Ishikawa (cell line): ENCODE results near the gene MARCKS.

ENCODE experiments used
- CEBPB ChIP-seq: IDR thresholded peaks from 2 replicates; pipeline ENCODE4 v1.6.1; 2012
- CREB1 ChIP-seq: IDR thresholded peaks from 2 replicates; pipeline ENCODE4 v1.6.1; 2012; ENCODE audit warnings: low read depth
- EGR1 ChIP-seq: IDR thresholded peaks from 2 replicates; pipeline ENCODE4 v1.6.1; 2012
- EP300 ChIP-seq: IDR thresholded peaks from 2 replicates; pipeline ENCODE4 v1.6.1; 2012; ENCODE audit warnings: borderline replicate concordance
- FOXM1 ChIP-seq: IDR thresholded peaks from 2 replicates; pipeline ENCODE4 v1.6.1; 2012; ENCODE audit warnings: low read depth, borderline replicate concordance
- MAX ChIP-seq: IDR thresholded peaks from 2 replicates; pipeline ENCODE4 v1.6.1; 2012
- NFIC ChIP-seq: IDR thresholded peaks from 2 replicates; pipeline ENCODE4 v1.6.1; 2012
- RAD21 ChIP-seq: IDR thresholded peaks from 2 replicates; pipeline ENCODE4 v1.6.1; 2012; ENCODE audit warnings: low read depth
- REST ChIP-seq: IDR thresholded peaks from 2 replicates; pipeline ENCODE4 v1.6.1; 2012; ENCODE audit warnings: low read depth, mild to moderate bottlenecking
- TAF1 ChIP-seq: IDR thresholded peaks from 2 replicates; pipeline ENCODE4 v1.6.1; 2012; ENCODE audit warnings: low read depth, mild to moderate bottlenecking
- TCF12 ChIP-seq: IDR thresholded peaks from 2 replicates; pipeline ENCODE4 v1.6.1; 2012; ENCODE audit warnings: low read depth
- TEAD4 ChIP-seq: IDR thresholded peaks from 2 replicates; pipeline ENCODE4 v1.6.1; 2012
- YY1 ChIP-seq: IDR thresholded peaks from 2 replicates; pipeline ENCODE4 v1.6.1; 2012; ENCODE audit warnings: low read depth
- ZBTB7A ChIP-seq: IDR thresholded peaks from 2 replicates; pipeline ENCODE4 v1.6.1; 2012; ENCODE audit warnings: low read depth

GRCh38 chr6:113842165-113842564 is 15.0 kb upstream of the MARCKS start:
- TF ChIP-seq TCF12 = no peak
- TF ChIP-seq REST = no peak
- TF ChIP-seq FOXM1 = no peak
- no peak for TF ChIP-seq YY1
- no peak for TF ChIP-seq CREB1
- TF ChIP-seq MAX = no peak
- no peak for TF ChIP-seq TEAD4
- no peak for TF ChIP-seq TAF1
- TF ChIP-seq ZBTB7A = no peak
- TF ChIP-seq NFIC = no peak
- TF ChIP-seq RAD21 = no peak
- TF ChIP-seq EGR1 = no peak
- no peak for TF ChIP-seq EP300
- no peak for TF ChIP-seq CEBPB
